Measurements from ENCODE around the gene ELF2. TPM values are rescaled to one million over a fixed set of nuclear protein-coding genes. Genes with fewer than 3 reads are reported as not detected.

The ELF2 gene
- total RNA-seq, 1 experiment from 2014 or later: 42.4 TPM

DNA sequence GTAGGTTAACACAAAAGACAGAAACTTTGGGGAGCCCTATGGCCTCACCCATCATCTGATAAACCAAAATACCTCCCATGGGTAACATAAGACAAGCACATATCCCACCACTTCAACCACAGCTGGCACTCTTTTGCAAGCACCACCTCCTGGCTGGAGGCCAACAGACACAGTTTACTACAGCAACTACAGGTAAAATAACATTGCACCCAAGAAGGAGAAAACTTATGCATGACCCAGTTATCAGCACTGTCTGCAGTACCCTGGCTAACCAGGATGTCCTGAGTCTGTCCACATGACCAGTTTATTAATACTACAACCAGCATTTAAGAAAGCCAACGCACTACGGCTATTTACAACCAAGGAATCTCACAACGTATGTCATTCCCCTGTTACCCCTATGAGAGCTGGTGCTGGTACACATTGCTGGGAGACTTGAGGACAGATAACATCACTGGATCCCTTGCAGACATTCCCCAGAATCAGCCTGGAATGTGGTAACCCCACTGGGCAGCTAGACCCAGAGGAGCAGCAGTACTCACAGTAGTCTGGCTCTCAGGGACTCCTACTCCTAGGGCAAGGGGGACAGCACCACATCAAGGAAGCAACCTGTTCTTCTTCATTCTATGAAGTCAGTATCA, 32.0 kb downstream of the ELF2 start:
- intact Hi-C loops (cut with micrococcal nuclease; ENCODE audit: unreplicated experiment): no loop called here
- Histone ChIP-seq H3K36me3 (ENCODE audit: insufficient read depth, low read length, poor library complexity, severe bottlenecking) (no peaks in the 10 kb centered on the region), H3K4me1 (ENCODE audit: insufficient read depth, low read length, poor library complexity, severe bottlenecking) (peaks cover 13% of the 10 kb centered on the region), H3K9me3 (ENCODE audit: low read depth, low read length, poor library complexity, severe bottlenecking) (no peaks in the 10 kb centered on the region), H3K27me3 (replicated peaks; ENCODE audit: insufficient read depth, low read depth, low read length, poor library complexity) (no peaks in the 10 kb centered on the region), H3K27ac (ENCODE audit: low read depth, low read length, poor library complexity, severe bottlenecking) (no peak overlapping the region), H3K4me3 (ENCODE audit: low read depth, low read length, poor library complexity, severe bottlenecking) (no peak overlapping the region)
- CTCF ChIA-PET: no interaction called here
- DNase-seq (ENCODE audit: low spot score): no peak
- no TSS peak for BruUV-seq (replicated peaks)
- TF ChIP-seq CTCF (conservative IDR thresholded peaks at IDR 0.05; ENCODE audit: low read depth, low read length) (no peak), EZH2 (IDR thresholded peaks at IDR 0.05; ENCODE audit: borderline replicate concordance, low read depth, low read length, poor library complexity, severe bottlenecking) (no peak)
- POLR2A ChIA-PET (ENCODE audit: low non-redundant PET): no interaction called here

- no peaks in the 10 kb centered on the region for H3K9me3 ChIP-seq (ENCODE audit: low read depth, low read length, poor library complexity, severe bottlenecking)
- H3K36me3 ChIP-seq (ENCODE audit: insufficient read depth, low read length, poor library complexity, severe bottlenecking): no peaks in the 10 kb centered on the region
- intact Hi-C loops (cut with micrococcal nuclease; ENCODE audit: unreplicated experiment): no loop called here
- H3K4me3 ChIP-seq (ENCODE audit: low read depth, low read length, poor library complexity, severe bottlenecking): no peak overlapping the region
- no peak for DNase-seq (ENCODE audit: low spot score)
- no peak overlapping the region for H3K27ac ChIP-seq (ENCODE audit: low read depth, low read length, poor library complexity, severe bottlenecking)
- ChIA-PET POLR2A (ENCODE audit: low non-redundant PET) (no interaction called here), CTCF (no interaction called here)
- no TSS peak for BruUV-seq (replicated peaks)
- no peaks in the 10 kb centered on the region for H3K27me3 ChIP-seq (replicated peaks; ENCODE audit: insufficient read depth, low read depth, low read length, poor library complexity)
- peaks cover 13% of the 10 kb centered on the region for H3K4me1 ChIP-seq (ENCODE audit: insufficient read depth, low read length, poor library complexity, severe bottlenecking)
- TF ChIP-seq EZH2 (IDR thresholded peaks at IDR 0.05; ENCODE audit: borderline replicate concordance, low read depth, low read length, poor library complexity, severe bottlenecking) (no peak), CTCF (conservative IDR thresholded peaks at IDR 0.05; ENCODE audit: low read depth, low read length) (no peak)
These were observed 32.7 kb downstream of the ELF2 start for GRCh38 chr4:139144161-139144859.

GRCh38 chr4:139142980-139143379, 34.0 kb downstream of the ELF2 start:
- Histone ChIP-seq H3K4me3 (ENCODE audit: low read depth, low read length, poor library complexity, severe bottlenecking) (no peak overlapping the region), H3K27ac (ENCODE audit: low read depth, low read length, poor library complexity, severe bottlenecking) (no peak overlapping the region), H3K36me3 (ENCODE audit: insufficient read depth, low read length, poor library complexity, severe bottlenecking) (no peaks in the 10 kb centered on the region), H3K9me3 (ENCODE audit: low read depth, low read length, poor library complexity, severe bottlenecking) (no peaks in the 10 kb centered on the region), H3K4me1 (ENCODE audit: insufficient read depth, low read length, poor library complexity, severe bottlenecking) (peaks cover 13% of the 10 kb centered on the region), H3K27me3 (replicated peaks; ENCODE audit: insufficient read depth, low read depth, low read length, poor library complexity) (no peaks in the 10 kb centered on the region)
- POLR2A ChIA-PET (ENCODE audit: low non-redundant PET): no interaction called here
- CTCF ChIA-PET: interaction anchor here (0.5 kb wide), 1 partner anchor 39 kb away, joined by 10 read pairs; no protein-coding TSS in a partner anchor
- no peak for TF ChIP-seq CTCF (conservative IDR thresholded peaks at IDR 0.05; ENCODE audit: low read depth, low read length)
- no peak for TF ChIP-seq EZH2 (IDR thresholded peaks at IDR 0.05; ENCODE audit: borderline replicate concordance, low read depth, low read length, poor library complexity, severe bottlenecking)
- DNase-seq (ENCODE audit: low spot score): no peak
- no TSS peak for BruUV-seq (replicated peaks)
- intact Hi-C loops (cut with micrococcal nuclease; ENCODE audit: unreplicated experiment): no loop called here
